Measurements from ENCODE around the gene OR1J4.
"Not testable (repeated sequence)": the region's sequence is repeated elsewhere in the genome, so short reads cannot be mapped to it uniquely, and the experiment has no call there.

Gene OR1J4

DNA sequence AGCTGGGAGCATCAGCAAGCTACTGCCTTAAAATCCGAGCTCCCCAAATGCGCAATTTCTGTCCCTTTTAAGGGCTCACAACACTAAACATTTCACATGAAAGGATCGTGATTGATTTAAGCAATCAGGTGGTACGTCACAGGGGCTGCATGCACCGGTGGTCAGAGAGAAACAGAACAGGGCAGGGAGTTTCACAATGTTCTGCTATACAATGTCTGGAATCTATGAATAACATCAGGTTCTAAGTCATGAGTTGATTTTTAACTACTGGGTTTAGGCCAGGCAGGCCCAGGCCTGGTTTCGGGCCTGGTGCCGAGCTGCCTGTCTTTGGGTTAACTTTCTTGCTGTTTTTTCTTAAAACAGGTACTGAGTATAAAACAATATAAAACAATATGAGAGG is 18.1 kb downstream of the OR1J4 start:
- H3K36me3 Mint-ChIP-seq (ENCODE audit: low read depth); H3K4me1 Mint-ChIP-seq (ENCODE audit: low read depth); H3K27ac Mint-ChIP-seq; DNase-seq; H3K27me3 Mint-ChIP-seq; H3K9me3 Mint-ChIP-seq; H3K4me3 Mint-ChIP-seq: not testable (repeated sequence)

- H3K27me3 Mint-ChIP-seq = no peaks in the 10 kb centered on the region
- no peak for DNase-seq
Observed at GRCh38 chr9:122538757-122539156, 19.8 kb downstream of the OR1J4 start.

DNA sequence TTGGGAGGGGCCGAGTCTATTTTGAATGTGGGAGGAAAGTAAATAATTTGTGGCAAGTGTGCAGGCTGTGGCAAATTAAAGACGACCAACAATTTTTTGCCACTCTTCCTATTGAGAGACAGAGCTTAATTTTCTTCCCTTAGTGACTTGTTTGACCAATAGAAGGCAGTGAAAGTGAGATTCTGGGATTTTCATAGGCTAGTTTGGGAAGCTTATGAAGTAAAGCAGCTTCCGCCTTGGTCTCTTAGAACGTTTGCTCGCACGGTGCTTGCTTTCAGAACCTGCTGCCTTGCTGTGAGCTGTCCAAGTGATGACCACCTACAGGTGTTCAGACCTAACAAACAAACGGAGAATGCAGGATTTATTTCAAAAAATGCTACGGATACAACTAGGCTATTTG is 27.3 kb downstream of the OR1J4 start:
- Mint-ChIP-seq H3K9me3 (no peaks in the 10 kb centered on the region), H3K36me3 (ENCODE audit: low read depth) (no peaks in the 10 kb centered on the region), H3K4me3 (no peak overlapping the region), H3K27me3 (peaks cover 28% of the 10 kb centered on the region), H3K27ac (no peak overlapping the region), H3K4me1 (ENCODE audit: low read depth) (no peaks in the 10 kb centered on the region)
- DNase-seq = no peak

More at GRCh38 chr9:122538757-122539156, 19.8 kb downstream of the OR1J4 start:
- Mint-ChIP-seq H3K36me3 (ENCODE audit: low read depth) (no peaks in the 10 kb centered on the region), H3K9me3 (peaks cover 6% of the 10 kb centered on the region), H3K4me1 (ENCODE audit: low read depth) (no peaks in the 10 kb centered on the region), H3K4me3 (no peak overlapping the region), H3K27ac (no peak overlapping the region)

DNA sequence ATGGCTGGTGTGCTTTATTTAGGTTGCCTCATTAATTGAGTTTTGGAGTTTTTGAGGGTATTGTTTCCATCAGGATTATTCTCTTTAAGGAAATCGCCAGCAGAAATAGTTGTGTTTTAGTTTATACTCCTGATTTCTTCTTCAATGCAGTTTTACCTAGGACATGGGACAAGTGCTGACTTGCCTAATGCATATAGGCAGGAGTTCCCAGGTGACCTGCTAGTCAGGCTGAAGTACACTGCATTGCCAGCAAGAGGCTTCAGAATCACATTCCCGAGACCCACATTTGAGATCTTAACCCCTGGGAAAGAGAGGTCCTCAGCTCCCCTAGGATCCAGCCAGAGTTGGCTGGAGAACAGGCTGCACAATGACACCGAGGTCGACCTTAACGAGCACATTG is 32.4 kb downstream of the OR1J4 start:
- Mint-ChIP-seq H3K4me1 (ENCODE audit: low read depth) (no peaks in the 10 kb centered on the region), H3K27me3 (peaks cover 49% of the 10 kb centered on the region), H3K9me3 (no peaks in the 10 kb centered on the region), H3K36me3 (ENCODE audit: low read depth) (no peaks in the 10 kb centered on the region), H3K27ac (no peak overlapping the region), H3K4me3 (no peak overlapping the region)
- no peak for DNase-seq

- H3K4me3 Mint-ChIP-seq = no peak within 1 kb of the TSS
- no peaks in the 10 kb centered on the region for H3K9me3 Mint-ChIP-seq
Observed at GRCh38 chr9:122552812-122553211, 33.9 kb downstream of the OR1J4 start, which contains the start of gene OR1N2. Gene OR1N2 (plus strand): TSS chr9:122553112. CDS start chr9:122553212, 100 bp downstream.

DNA sequence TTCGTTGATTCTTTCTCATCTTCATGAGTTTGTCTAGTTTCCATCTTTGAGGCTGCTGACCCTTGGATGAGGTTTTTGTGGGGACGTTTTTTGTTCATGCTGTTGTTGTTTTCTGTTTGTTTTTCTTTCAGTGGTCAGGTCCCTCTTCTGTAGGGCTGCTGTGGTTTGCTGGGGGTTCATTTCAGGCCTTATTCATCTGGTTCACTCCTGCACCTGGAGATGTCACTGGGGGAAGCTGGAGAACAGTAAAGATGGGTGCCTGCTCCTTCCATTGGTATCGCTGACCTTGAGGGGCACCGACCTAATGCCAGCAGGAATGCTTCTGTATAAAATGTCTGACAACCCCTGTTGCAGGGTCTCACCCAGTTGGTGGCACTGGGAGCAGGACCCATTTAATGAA is 42.5 kb downstream of the OR1J4 start:
- DNase-seq = no peak
- Mint-ChIP-seq H3K9me3 (peaks cover 19% of the 10 kb centered on the region), H3K4me1 (ENCODE audit: low read depth) (peaks cover 6% of the 10 kb centered on the region), H3K36me3 (ENCODE audit: low read depth) (no peaks in the 10 kb centered on the region), H3K27me3 (peaks cover 43% of the 10 kb centered on the region), H3K27ac (no peak overlapping the region), H3K4me3 (no peak overlapping the region)

More at GRCh38 chr9:122552812-122553211, 33.9 kb downstream of the OR1J4 start, which contains the start of gene OR1N2:
- no peak for DNase-seq
- Mint-ChIP-seq H3K36me3 (ENCODE audit: low read depth) (no peaks in the 10 kb centered on the region), H3K27me3 (peaks cover 44% of the 10 kb centered on the region), H3K27ac (no peak within 1 kb of the TSS), H3K4me1 (ENCODE audit: low read depth) (no peaks in the 10 kb centered on the region)

GRCh38 chr9:122562134-122562760 is 43.3 kb downstream of the OR1J4 start:
- Mint-ChIP-seq H3K27ac (no peak overlapping the region), H3K9me3 (peaks cover 19% of the 10 kb centered on the region), H3K36me3 (ENCODE audit: low read depth) (no peaks in the 10 kb centered on the region), H3K4me3 (no peak overlapping the region), H3K4me1 (ENCODE audit: low read depth) (peaks cover 6% of the 10 kb centered on the region), H3K27me3 (peaks cover 43% of the 10 kb centered on the region)
- DNase-seq = no peak

DNA sequence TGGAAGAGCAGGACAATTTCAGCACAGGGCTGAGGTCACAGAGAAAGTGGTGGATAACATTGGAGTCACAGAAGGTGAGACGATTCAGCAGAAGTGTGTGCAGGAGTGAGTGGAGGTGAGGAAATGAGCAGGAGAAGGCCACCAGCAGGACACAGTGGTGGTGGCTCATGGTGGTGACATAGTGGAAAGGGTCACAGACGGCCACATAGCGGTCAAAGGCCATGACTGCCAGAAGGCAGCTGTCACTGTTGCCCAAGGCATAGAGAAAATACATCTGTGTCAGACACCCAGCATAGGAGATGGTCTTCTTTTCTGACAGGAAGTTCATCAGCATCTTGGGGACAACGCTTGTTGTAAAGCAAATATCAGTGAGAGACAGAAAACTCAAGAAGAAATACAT is 49.0 kb downstream of the OR1J4 start:
- no peak for DNase-seq
- H3K9me3 Mint-ChIP-seq = peaks cover 5% of the 10 kb centered on the region
- no peak overlapping the region for H3K4me3 Mint-ChIP-seq
- H3K36me3 Mint-ChIP-seq (ENCODE audit: low read depth) = no peaks in the 10 kb centered on the region
- peaks cover 29% of the 10 kb centered on the region for H3K27me3 Mint-ChIP-seq
- peaks cover 14% of the 10 kb centered on the region for H3K4me1 Mint-ChIP-seq (ENCODE audit: low read depth)
- no peak overlapping the region for H3K27ac Mint-ChIP-seq
